Left renal pelvis (tissue), 4 donors: Measurements from ENCODE around the gene IFIT1B. TPM values are rescaled to one million over a fixed set of nuclear protein-coding genes. Genes with fewer than 3 reads are reported as not detected.
"Not testable (repeated sequence)": the region's sequence is repeated elsewhere in the genome, so short reads cannot be mapped to it uniquely, and the experiment has no call there.

Source experiments
- DNase-seq, 4 donors: peaks; one replicate each; pipeline ENCODE4 v3.0.0-alpha.2; 2013; ENCODE audit warnings: low read depth in 4 of 4, low spot score in 3 of 4
- polyA plus RNA-seq, 4 donors: library from polyadenylated mRNA; unstranded; fragments of 120-200 nt; gene quantifications; one replicate each; pipeline ENCODE4 v1.2.1, GENCODE V29; 2013; ENCODE audit not compliant: insufficient read length in 4 of 4

IFIT1B gene
- polyA plus RNA-seq, 4 donors: 0.10 to 1.6 (median 0.17) TPM; not detected in 1

GRCh38 chr10:89347701-89348457 lies 30.0 kb upstream of the IFIT1B start:
- no peak for DNase-seq

- DNase-seq: no peak
Observed at GRCh38 chr10:89348481-89348880, 29.4 kb upstream of the IFIT1B start.

DNA sequence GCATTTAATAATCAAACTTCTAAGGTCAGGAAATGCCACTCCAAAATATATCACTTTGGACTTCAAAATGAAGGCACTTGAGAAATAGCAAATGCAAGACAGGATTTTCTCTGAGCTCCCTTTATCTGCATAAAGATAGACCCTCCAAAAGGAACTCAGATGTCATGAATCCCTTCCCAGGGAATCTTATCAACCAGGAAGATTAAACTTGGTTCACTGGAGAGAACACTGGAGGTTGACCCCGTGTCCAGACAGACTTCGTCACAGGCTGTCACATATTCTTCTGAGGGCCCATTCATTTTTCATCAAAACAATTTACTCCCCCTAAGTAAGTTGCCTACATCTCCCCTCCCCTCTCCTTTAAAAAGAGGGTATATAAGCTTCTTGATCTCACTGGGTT lies 28.9 kb upstream of the IFIT1B start:
- DNase-seq: no peak

DNA sequence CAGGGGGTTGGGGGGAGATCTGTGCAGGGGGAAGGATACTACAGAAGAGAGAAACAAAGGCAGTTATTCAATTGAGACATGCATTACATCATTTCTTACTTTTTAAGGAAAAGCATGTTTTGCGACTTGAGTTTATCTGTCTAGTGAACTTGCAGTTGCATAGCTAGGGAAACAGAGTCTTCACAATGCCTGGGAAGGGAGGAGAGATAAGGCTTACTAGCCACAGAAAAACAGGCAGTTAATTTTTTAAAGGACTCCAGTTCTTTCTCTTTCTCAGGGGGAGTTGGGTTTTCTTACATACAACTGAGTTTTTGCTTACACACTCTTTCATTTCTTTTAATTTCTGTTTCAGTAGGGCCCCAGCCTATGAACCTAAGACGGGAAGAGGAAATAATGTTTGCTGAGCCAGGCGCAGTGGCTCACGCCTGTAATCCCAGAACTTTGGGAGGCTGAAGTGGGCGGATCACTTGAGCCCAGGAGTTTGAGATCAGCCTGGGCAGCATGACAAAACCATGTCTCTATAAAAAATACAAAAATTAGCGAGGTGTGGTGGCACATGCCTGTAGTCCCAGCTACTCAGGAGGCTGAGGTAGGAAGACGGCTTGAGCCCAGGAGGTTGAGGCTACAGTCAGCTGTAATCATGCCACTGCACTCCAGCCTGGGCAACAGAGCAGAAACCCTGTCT lies 27.1 kb upstream of the IFIT1B start:
- DNase-seq: not testable (repeated sequence)

DNA sequence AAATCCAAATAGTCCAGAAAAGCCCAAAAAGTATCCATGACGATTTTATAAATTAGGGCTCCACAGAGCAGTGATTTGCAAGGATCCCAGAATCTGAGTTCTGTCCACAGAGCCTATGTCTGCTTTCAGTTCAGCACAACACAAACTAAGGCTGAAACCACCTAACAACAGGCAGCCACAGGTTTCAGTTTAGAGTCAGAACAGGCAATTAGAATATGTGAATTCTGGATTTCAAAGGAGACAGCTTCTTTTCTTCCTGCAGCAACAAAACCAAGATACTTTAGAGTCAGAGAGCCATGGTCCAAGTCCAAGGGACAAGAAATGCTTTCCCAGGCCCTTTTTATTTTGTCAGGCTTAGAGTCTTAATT lies 26.5 kb upstream of the IFIT1B start:
- no peak for DNase-seq

DNA sequence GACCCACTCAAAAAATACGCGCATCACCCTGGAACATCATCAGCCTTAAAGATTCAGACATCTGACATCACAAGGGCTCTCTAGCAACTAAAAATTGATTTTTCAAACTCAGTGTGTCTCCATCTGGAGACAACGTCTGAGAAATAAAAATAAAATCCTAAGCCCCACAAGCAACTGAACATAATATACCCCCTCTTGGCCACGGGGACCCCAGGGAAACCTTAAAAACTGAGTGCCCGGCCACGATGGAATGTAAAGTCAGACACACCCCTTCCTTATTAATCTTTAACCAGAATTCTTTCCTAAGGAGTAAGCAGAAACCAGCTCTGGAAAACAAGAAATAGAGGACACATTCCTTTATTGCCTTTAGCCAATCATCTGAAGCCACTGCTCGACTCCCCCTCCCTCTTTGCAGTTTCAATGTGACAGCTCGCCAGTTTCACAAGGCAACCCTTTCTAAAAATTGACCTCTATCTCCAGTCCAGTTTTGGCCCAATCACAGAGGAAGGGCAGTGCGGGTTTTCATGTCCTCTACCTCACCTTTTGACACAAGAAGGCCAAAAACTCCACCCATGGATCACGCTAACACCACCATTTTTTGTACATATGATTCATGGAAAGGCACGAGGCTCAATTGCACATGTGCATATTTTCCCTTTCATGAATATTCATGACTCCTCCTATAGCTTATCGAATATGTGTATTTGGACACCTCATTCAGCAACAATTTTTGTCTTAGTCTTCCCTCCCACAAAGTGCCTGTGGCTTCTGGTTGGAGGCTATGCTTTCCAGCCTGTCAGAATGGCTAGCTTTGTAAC lies 25.9 kb upstream of the IFIT1B start:
- DNase-seq: peak in 3 of 4 donors; percentile 65 to 75 (median 66)

DNA sequence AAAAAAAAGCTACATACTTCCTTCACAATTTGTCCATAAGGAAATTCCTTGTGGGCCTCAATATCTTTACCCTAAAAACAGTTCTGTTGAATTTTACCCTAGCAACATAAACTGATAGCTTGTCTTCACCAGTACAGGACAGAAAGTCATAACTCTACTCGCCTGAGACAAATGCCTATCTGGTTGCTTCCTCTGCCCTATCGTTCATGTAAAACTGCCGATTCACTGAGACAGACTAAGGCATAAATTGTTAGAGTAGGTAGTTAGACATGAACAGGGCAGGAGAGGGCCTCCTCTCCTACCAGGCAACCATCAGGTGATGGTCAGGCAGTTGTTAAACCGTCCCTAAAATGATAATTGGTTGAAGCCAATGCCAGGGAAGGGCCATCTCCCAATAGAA lies 25.1 kb upstream of the IFIT1B start:
- DNase-seq: no peak

GRCh38 chr10:89355394-89355931 lies 22.4 kb upstream of the IFIT1B start:
- no peak for DNase-seq

DNA sequence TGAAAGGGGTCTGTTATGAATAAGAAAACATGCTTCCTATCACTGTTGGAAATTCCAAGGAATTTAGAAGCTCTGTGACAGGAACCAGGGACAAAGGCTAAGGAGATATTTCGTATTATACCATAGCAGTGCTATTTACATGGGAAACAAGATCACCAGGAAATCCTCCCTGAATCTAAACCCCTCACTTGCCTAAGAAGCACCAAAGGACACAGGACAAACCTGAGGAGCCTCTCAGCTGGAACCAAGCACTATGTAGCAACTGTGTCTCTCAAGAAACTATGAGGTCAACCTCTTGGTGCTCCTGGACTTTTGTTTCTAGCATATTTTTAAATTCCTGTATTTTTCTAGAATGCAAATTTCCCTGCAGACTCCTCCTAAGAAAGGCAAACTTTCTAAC lies 20.8 kb upstream of the IFIT1B start:
- no peak for DNase-seq

GRCh38 chr10:89357975-89358374 lies 19.9 kb upstream of the IFIT1B start:
- DNase-seq: no peak

- no peak for DNase-seq
Observed at GRCh38 chr10:89360157-89360556, 17.7 kb upstream of the IFIT1B start.

DNA sequence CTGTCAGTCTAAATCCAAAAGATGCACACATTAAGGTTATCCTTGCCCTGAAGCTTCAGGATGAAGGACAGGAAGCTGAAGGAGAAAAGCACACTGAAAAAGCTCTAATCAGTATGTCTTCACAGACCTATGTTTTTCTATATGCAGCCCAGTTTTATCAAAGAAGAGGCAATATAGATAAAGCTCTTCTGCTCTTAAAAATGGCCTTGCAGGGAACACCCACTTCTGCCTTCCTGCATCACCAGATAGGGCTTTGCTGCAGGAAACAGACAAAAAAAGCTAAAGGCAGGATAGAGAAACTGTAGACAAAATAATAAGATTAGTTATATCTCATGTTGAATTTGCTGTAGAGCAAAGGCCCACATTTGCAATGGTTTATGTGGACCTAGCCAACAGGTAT lies 14.9 kb upstream of the IFIT1B start:
- DNase-seq: no peak

DNA sequence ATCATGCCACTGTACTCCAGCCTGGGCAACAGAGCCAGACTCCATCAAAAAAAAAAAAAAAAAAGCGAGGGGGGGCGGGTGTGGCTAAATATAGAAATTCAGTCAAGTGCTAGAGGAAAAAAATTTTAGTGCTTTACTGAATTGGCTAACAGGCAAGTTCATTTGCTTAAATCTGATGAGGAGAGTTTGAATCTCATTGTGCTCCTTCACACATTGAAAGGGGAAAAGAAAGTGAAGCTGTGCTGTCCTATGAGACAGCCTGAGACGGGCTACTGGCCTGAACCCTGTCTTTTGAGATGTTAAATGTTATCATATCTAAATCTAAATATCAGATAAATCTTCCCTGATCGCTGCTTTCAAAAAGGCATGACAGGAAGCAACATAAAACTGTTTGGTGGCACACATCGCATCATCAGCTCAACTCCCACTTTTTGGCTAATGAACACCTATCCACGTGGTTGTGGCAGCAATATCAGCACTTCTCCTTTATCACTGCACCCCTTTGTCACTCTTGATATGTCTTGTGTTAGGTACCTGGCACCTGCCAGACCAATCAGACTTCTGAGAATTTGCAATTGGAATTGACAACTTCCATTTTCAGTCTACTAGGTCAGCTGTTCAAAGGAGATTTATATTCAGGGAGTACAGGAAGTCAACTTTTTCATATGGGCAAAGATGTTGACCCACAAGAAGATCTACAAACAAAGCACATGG lies 14.0 kb upstream of the IFIT1B start:
- DNase-seq: no peak

DNA sequence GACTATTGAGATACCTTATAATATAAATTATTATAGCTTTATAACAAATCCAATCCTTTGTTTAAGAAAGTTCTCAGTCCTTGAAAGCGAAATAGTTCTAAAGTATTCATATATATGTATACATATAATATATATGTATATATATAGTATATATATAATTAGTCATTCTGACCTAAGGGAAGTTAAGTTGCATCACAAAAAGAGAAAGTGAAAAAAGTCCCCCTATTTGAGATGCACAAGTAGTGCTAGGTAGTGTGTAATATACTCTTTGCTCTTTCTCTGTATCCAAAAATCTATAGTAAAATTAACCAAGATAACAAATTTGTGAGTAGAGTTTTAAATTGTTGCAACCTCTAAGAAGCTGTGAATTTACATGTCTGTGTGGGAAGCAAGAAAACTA lies 13.3 kb upstream of the IFIT1B start:
- DNase-seq: no peak

- no peak for DNase-seq
Observed at GRCh38 chr10:89367529-89367928, 10.3 kb upstream of the IFIT1B start.

- no peak for DNase-seq
Observed at GRCh38 chr10:89368129-89368528, 9.7 kb upstream of the IFIT1B start.

DNA sequence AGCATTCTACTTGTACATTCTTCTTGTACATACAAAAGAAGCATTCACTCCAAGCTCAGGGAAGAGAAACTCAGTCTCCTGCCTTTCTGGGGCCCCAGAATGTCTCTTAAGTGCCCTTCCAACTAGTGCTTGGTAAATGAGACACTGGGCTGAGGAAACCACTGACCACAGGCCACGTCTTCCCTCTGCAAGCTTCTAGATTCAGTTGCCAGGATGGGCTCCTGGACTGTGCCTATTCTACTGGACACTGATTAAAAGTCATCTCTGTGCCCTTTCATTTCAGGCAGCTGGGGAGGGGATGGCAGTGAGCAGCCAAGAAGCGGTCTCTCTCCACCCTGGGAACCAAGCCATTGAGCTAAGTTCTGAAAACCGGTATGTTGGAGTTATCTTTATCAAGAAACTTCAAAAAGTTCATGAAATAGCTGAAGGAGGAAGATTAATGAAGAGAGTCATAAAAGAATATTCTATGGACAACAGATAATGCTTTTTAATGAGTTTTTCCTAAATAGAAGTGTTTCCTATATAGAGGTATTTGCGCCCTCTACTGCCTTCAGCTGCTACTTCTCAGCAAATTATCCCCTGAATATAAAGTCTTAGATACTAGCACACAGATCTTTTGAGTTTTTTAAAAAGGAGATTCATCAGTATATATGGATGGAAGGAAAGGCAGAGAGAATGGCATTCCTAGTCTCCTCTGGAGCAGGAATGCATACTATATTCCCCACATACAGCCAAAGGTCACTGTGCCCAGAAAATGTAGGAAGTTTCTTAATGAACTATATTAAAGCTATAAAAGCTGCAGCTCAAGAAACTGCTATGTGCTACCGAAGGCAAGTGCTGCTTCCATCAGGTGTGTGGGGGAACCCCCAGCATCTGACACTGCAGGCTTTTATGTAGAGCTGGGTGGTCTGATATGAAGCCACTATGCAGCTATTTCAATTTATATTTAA lies 8.4 kb upstream of the IFIT1B start:
- DNase-seq: no peak

DNA sequence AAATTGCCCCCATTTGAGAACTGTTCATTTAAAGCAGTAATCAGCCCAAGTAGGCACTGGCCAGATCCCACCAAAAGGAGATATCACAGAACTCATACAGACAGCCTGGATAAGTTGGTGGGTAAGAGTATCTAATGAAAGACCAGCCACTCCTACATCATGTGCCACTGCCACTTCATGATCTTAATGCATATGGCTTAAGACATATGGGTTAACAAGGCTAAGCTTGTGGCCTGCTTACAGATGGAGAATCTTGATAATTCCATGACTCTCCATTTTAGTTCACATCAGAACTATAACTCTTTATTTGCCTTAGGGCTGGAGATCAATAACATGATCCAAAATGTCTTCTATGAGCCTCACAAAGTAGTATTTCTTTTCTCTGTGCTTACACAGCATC lies 6.8 kb upstream of the IFIT1B start:
- DNase-seq: no peak

GRCh38 chr10:89371987-89372386 lies 5.9 kb upstream of the IFIT1B start:
- DNase-seq: no peak
